DOHH2 (cell line): ENCODE results near the gene ALK.

Experiments used
- EZH2phosphoT487 ChIP-seq: fragments of 200-600 bp; sonication (generic); IDR thresholded peaks from 2 replicates; pipeline ENCODE4 v1.6.1; 2017; ENCODE audit warnings: borderline replicate concordance, mild to moderate bottlenecking, antibody characterized with exemption, low read length, moderate library complexity, mixed read lengths
- TF ChIP-seq, protein P1 (sequence below): fragments of 200-600 bp; sonication (generic); IDR thresholded peaks from one replicate; pipeline ENCODE4 v1.5.1; 2014; ENCODE audit warnings: antibody characterized with exemption, mild to moderate bottlenecking, low read depth, low read length; ENCODE audit not compliant: poor library complexity, severe bottlenecking

GRCh38 chr2:29780906-29781305 is 140.5 kb downstream of the ALK start:
- TF ChIP-seq, protein P1, sequence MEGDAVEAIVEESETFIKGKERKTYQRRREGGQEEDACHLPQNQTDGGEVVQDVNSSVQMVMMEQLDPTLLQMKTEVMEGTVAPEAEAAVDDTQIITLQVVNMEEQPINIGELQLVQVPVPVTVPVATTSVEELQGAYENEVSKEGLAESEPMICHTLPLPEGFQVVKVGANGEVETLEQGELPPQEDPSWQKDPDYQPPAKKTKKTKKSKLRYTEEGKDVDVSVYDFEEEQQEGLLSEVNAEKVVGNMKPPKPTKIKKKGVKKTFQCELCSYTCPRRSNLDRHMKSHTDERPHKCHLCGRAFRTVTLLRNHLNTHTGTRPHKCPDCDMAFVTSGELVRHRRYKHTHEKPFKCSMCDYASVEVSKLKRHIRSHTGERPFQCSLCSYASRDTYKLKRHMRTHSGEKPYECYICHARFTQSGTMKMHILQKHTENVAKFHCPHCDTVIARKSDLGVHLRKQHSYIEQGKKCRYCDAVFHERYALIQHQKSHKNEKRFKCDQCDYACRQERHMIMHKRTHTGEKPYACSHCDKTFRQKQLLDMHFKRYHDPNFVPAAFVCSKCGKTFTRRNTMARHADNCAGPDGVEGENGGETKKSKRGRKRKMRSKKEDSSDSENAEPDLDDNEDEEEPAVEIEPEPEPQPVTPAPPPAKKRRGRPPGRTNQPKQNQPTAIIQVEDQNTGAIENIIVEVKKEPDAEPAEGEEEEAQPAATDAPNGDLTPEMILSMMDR: no peak
- TF ChIP-seq EZH2phosphoT487: no peak
